Measurements from ENCODE around the gene SNRNP70. TPM values are rescaled to one million over a fixed set of nuclear protein-coding genes. Genes with fewer than 3 reads are reported as not detected.
"Not testable (repeated sequence)": the region's sequence is repeated elsewhere in the genome, so short reads cannot be mapped to it uniquely, and the experiment has no call there.

Gene SNRNP70
- total RNA-seq, 1 donor from 2014 or later = 99.5 TPM

GRCh38 chr19:49141352-49141751 lies 56.1 kb downstream of the SNRNP70 start:
- DNase-seq (ENCODE audit: low spot score in 2 of 2) = no peak
- no peak for FAIRE-seq

GRCh38 chr19:49142866-49143335 lies 57.6 kb downstream of the SNRNP70 start:
- FAIRE-seq (no peak), DNase-seq (ENCODE audit: low spot score in 2 of 2) (peak; percentile 80 to 92)

- DNase-seq (ENCODE audit: low spot score in 2 of 2) (peak; percentile 75 to 82), FAIRE-seq (no peak)
These were observed 60.5 kb downstream of the SNRNP70 start for GRCh38 chr19:49145573-49146407.

GRCh38 chr19:49146408-49146770 lies 61.1 kb downstream of the SNRNP70 start:
- not testable (repeated sequence) for DNase-seq (ENCODE audit: low spot score in 2 of 2); FAIRE-seq

DNA sequence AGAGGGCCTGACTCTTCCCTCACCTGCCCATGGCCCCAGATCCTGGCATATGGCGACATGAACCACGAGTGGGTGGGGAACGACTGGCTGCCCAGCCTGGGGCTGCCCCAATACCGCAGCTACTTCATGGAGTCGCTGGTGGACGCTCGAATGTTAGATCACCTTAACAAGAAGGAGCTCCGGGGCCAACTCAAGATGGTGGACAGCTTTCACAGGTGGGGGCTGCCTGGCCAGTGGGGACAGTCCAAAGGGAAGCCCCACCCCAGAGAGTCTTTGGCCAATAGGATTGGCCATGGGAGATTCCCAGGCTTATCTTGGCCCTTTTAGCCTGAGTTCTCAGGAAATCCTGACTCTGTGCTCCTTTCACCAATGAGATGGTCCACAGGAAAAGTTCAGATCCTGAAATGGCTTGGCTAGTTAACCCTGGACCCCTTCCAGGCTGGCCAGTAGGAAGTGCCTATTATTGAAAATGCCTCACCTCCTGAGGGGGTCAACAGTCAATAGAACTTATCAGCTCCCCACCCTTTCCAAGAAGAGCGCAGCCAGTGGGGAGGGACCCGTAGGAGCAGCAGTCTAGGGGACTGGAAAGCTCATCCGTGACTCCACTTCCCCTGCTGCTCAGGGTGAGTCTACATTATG lies 62.9 kb downstream of the SNRNP70 start:
- FAIRE-seq (no peak), DNase-seq (ENCODE audit: low spot score in 2 of 2) (no peak)

GRCh38 chr19:49148784-49149651 lies 63.8 kb downstream of the SNRNP70 start:
- FAIRE-seq (no peak), DNase-seq (ENCODE audit: low spot score in 2 of 2) (peak; percentile 78 to 96)

GRCh38 chr19:49149652-49150105 lies 64.4 kb downstream of the SNRNP70 start:
- DNase-seq (ENCODE audit: low spot score in 2 of 2) (peak; percentile 64 to 70), FAIRE-seq (no peak)

- FAIRE-seq (no peak), DNase-seq (ENCODE audit: low spot score in 2 of 2) (peak; percentile 80 to 87)
These were observed 65.1 kb downstream of the SNRNP70 start for GRCh38 chr19:49150106-49150943.

- FAIRE-seq = no peak
- no peak for DNase-seq (ENCODE audit: low spot score in 2 of 2)
These were observed 65.6 kb downstream of the SNRNP70 start for GRCh38 chr19:49150944-49151243.

- FAIRE-seq = no peak
- peak in 1 of 2 donors; percentile 78 for DNase-seq (ENCODE audit: low spot score in 2 of 2)
These were observed 66.2 kb downstream of the SNRNP70 start for GRCh38 chr19:49151267-49152118.

- FAIRE-seq (no peak), DNase-seq (ENCODE audit: low spot score in 2 of 2) (no peak)
These were observed 66.9 kb downstream of the SNRNP70 start for GRCh38 chr19:49152119-49152550.

DNA sequence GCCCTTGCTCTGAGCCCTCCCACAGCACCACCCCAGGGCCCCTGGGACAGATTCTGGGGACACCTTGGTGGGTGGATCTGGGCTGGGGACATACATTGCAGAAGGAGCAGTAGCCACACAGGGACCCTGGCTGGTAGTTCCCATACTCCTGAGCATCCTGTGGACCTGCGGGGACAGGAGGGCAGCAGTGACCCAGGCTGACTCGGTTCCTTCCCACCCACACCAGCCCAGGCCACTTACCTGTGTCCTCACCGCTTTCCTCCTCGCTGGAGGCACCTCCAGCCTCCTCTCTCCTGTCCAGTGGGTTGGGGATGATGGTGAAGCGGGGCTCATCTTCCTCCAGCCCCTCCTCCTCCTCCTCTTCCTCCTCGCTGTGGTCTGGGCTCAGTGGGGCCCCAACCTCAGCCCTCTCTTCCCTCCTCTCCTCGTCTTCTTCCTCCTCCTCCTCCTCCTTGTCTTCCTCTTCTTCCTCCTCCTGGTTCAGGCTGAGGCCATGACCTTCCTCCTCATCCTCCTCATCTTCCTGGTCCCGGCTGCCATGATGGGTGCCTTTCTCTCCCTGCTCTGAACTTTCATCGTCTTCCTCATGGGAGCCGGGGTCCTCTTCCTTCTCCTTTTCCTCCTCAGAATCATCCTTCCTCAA lies 68.0 kb downstream of the SNRNP70 start:
- no peak for FAIRE-seq
- no peak for DNase-seq (ENCODE audit: low spot score in 2 of 2)

- DNase-seq (ENCODE audit: low spot score in 2 of 2) = no peak
- no peak for FAIRE-seq
These were observed 69.0 kb downstream of the SNRNP70 start for GRCh38 chr19:49154279-49154678.

- no peak for FAIRE-seq
- DNase-seq (ENCODE audit: low spot score in 2 of 2) = no peak
These were observed 70.0 kb downstream of the SNRNP70 start, which contains the start of gene HRC for GRCh38 chr19:49155005-49155819. HRC (minus strand) TSS chr19:49155396; CDS start chr19:49155237, 159 bp downstream.

GRCh38 chr19:49155820-49156346 lies 70.6 kb downstream of the SNRNP70 start:
- no peak for FAIRE-seq
- DNase-seq (ENCODE audit: low spot score in 2 of 2) = no peak

GRCh38 chr19:49157445-49158224 lies 72.4 kb downstream of the SNRNP70 start, which contains the start of gene TRPM4:
TRPM4 (plus strand) TSS chr19:49157792; CDS start chr19:49157867, 75 bp downstream.
- FAIRE-seq = no peak
- peak; percentile 71 to 85 for DNase-seq (ENCODE audit: low spot score in 2 of 2)
